Kasumi-1 (cell line): ENCODE data around the gene SEPTIN3.

Experiments
- DNase-seq, 2 experiments: peaks; one replicate each; lab custom pipeline; 2025; lab: John Stamatoyannopoulos, UW

Gene SEPTIN3

DNA sequence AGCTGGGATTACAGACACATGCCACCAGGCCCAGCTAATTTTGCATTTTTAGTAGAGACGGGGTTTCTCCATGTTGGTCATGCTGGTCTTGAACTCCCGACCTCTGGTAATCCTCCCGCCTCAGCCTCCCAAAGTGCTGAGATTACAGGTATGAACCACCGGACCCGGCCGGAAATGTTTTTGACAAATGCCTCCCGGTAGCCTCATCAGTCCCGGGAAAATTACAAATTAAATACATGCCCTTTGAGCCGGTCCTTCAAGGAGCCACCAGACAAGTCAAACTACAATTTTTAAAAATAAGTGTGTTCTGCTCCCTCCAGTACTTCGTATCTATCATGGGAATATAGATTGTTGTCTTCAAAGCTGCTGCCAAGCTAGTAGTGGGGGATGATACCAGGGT, 46.9 kb downstream of the SEPTIN3 start:
- DNase-seq = no peak

DNA sequence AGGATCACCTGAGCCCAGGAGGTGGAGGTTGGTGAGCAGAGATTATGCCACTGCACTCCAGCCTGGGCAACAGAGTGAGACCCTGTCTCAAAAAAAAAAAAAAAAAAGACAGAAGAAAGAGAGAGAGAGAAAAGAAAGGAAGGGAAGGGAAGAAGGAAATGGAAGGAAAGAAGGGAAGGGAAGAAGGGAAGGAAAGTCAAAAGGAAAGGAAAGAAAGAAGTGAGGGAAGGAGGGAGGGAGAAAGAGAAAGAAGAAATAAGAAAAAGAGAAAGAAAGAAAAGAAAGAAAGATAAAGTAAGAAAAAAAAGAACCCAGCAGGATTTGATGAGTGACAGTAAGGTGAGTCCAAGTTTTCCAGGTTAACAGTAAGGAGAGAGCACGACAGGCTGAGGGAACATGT, 49.0 kb downstream of the SEPTIN3 start:
- no peak for DNase-seq
